K562 (cell line): ENCODE measurements around the gene EPHA2. TPM values are rescaled to one million over a fixed set of nuclear protein-coding genes. Genes with fewer than 3 reads are reported as not detected.
A peak's percentile ranks its signal among the peaks of the same experiment; 100 is the strongest.

Experiments used
- ATAC-seq: fragments of 200-7000 bp; cut with Tn5 transposase; 3 replicates; pipeline ENCODE4 v1.9.1; 2020; ENCODE audit warnings: moderate library complexity
- BruUV-seq: library from RNA; stranded (reverse); fragments of 400-500 nt; replicated peaks from 2 replicates; lab custom pipeline; 2021; lab: Mats Ljungman, UMichigan
- CTCF ChIA-PET: fragments of 300-600 bp; formaldehyde crosslinking; extraction: SDS; loops from one replicate; lab custom pipeline; 2021; ENCODE audit warnings: low intra/inter-chr PET ratio; lab: Yijun Ruan, JAX
- POLR2A ChIA-PET: fragments of 300-600, 350-650 bp; sonication (Branson Sonifier 250); formaldehyde crosslinking; extraction: SDS; loops from one replicate; lab custom pipeline; 2021; ENCODE audit warnings: antibody characterized with exemption, inconsistent platforms; lab: Yijun Ruan, JAX
- DNase-seq, 4 experiments: peaks; one replicate each; pipeline versions ENCODE4 v3.0.0 to v3.0.0-alpha.2; 2011 to 2018; ENCODE audit warnings: low spot score in 3 of 4, mixed read lengths in 3 of 4; ENCODE audit errors: extremely low read depth in 1 of 4
- FAIRE-seq: peaks from 2 replicates; lab custom pipeline; 2011; peaks lifted over from hg19 to GRCh38; lab: Jason Lieb, UNC
- H2AFZ ChIP-seq: 2 replicates; pipeline ENCODE4 v1.6.0; 2011; ENCODE audit warnings: low read depth, low read length, control low read depth, inconsistent platforms
- H3K27ac ChIP-seq: fragments of 200-600 bp; 3 replicates; pipeline ENCODE4 v1.8.0; 2011; ENCODE audit warnings: low read depth, mild to moderate bottlenecking, control low read depth, inconsistent platforms, low read length, moderate library complexity, mixed read lengths; ENCODE audit errors: extremely low read depth
- H3K27me3 ChIP-seq, 2 experiments: fragments of 300-600 bp in 1 of 2; 2 replicates in 1 of 2; 3 replicates in 1 of 2; pipeline versions ENCODE4 v1.6.0 to v1.8.0; 2011; ENCODE audit warnings: inconsistent platforms in 2 of 2, low read length in 2 of 2, mild to moderate bottlenecking in 1 of 2, mixed read lengths in 1 of 2, moderate library complexity in 1 of 2; ENCODE audit not compliant: control insufficient read depth in 2 of 2, insufficient read depth in 2 of 2
- H3K36me3 ChIP-seq: fragments of 300-600 bp; 3 replicates; pipeline ENCODE4 v1.8.0; 2011; ENCODE audit warnings: mild to moderate bottlenecking, low read length, inconsistent platforms; ENCODE audit not compliant: control insufficient read depth, insufficient read depth
- H3K4me1 ChIP-seq, 2 experiments: fragments of 200-600 bp in 1 of 2; replicated peaks in 1 of 2; 2 replicates in 1 of 2; 3 replicates in 1 of 2; pipeline versions ENCODE4 v1.5.1 to v1.8.0; 2011; ENCODE audit warnings: inconsistent platforms in 2 of 2, low read length in 2 of 2, mild to moderate bottlenecking in 1 of 2, mixed read lengths in 1 of 2, moderate library complexity in 1 of 2; ENCODE audit not compliant: control insufficient read depth in 2 of 2, insufficient read depth in 2 of 2
- H3K4me2 ChIP-seq: 2 replicates; pipeline ENCODE4 v1.6.1; 2011; ENCODE audit warnings: low read length, control low read depth, inconsistent platforms, mixed read lengths; ENCODE audit not compliant: insufficient read depth
- H3K4me3 ChIP-seq: fragments of 200-600 bp; sonication (generic), shearing (Covaris generic); 2 replicates; pipeline ENCODE4 v1.5.1; 2016; ENCODE audit warnings: control low read depth, inconsistent platforms
- H3K79me2 ChIP-seq: fragments of 200-600 bp; 3 replicates; pipeline ENCODE4 v1.8.0; 2011; ENCODE audit warnings: low read length, inconsistent platforms; ENCODE audit not compliant: control insufficient read depth, insufficient read depth
- H3K9ac ChIP-seq, 2 experiments: 2 replicates each; pipeline versions ENCODE4 v1.6.0 to v1.6.1; 2011; ENCODE audit warnings: low read depth in 2 of 2, low read length in 2 of 2, control low read depth in 1 of 2, inconsistent platforms in 1 of 2, mild to moderate bottlenecking in 1 of 2, mixed read lengths in 1 of 2; ENCODE audit not compliant: insufficient read depth in 1 of 2
- H3K9me1 ChIP-seq: one replicate; pipeline ENCODE4 v1.6.0; 2011; ENCODE audit warnings: inconsistent platforms, mild to moderate bottlenecking, low read length, moderate library complexity; ENCODE audit not compliant: control insufficient read depth, insufficient read depth
- H3K9me3 ChIP-seq: replicated peaks from 2 replicates; pipeline ENCODE4 v1.5.1; 2011; ENCODE audit warnings: low read depth, low read length, inconsistent platforms; ENCODE audit not compliant: control insufficient read depth, insufficient read depth
- H4K20me1 ChIP-seq: replicated peaks from 2 replicates; pipeline ENCODE4 v1.6.1; 2011; ENCODE audit warnings: low read length, inconsistent platforms, mixed read lengths; ENCODE audit not compliant: control insufficient read depth, insufficient read depth
- ETV6 ChIP-seq, 3 experiments: fragments of 150-350 bp in 1 of 3; sonication (generic) in 1 of 3; formaldehyde crosslinking in 1 of 3; IDR thresholded peaks; 2 replicates each; pipeline versions ENCODE4 v1.6.1 to v1.8.0; 2014 to 2022; ENCODE audit warnings: borderline replicate concordance in 2 of 3, low read depth in 2 of 3, antibody characterized with exemption in 1 of 3, low read length in 1 of 3, mild to moderate bottlenecking in 1 of 3, missing genetic modification reagents in 1 of 3
- NCOA6 ChIP-seq: fragments of 450-650 bp; IDR thresholded peaks from 2 replicates; pipeline ENCODE4 v1.6.1; 2017; ENCODE audit warnings: mild to moderate bottlenecking
- PHF21A ChIP-seq: fragments of 450-650 bp; IDR thresholded peaks from 2 replicates; pipeline ENCODE4 v1.6.1; 2017; ENCODE audit warnings: low read depth, borderline replicate concordance
- PRMT5 ChIP-seq: sonication (generic); formaldehyde crosslinking; IDR thresholded peaks from 2 replicates; pipeline ENCODE4 v1.5.0; 2020; ENCODE audit warnings: missing genetic modification reagents
- RAD51 ChIP-seq: fragments of 450-650 bp; IDR thresholded peaks from 2 replicates; pipeline ENCODE4 v1.7.1; 2016; ENCODE audit warnings: low read depth, mild to moderate bottlenecking, borderline replicate concordance
- ZFP36 ChIP-seq: fragments of 150-350 bp; IDR thresholded peaks from 2 replicates; pipeline ENCODE4 v1.6.1; 2018; ENCODE audit warnings: low read length, low read depth; ENCODE audit not compliant: partially characterized antibody
- ZNF165 ChIP-seq: fragments of 250-450 bp; sonication (Bioruptor Pico); IDR thresholded peaks from 2 replicates; pipeline ENCODE4 v1.4.0; 2020; ENCODE audit warnings: borderline replicate concordance
- ZSCAN29 ChIP-seq: fragments of 450-650 bp; IDR thresholded peaks from 2 replicates; pipeline ENCODE4 v1.6.1; 2017
- WGBS: fragments of 100-300 bp; shearing (Covaris generic); methylation state at CpG from one replicate; pipeline ENCODE4 v1.1.6; 2016; ENCODE audit warnings: low coverage, mixed read lengths; ENCODE audit not compliant: insufficient coverage; ENCODE audit errors: missing lambda C conversion rate; 5-methylcytosine and 5-hydroxymethylcytosine counted together
- in situ Hi-C: fragments of 300-500 bp; cut with MboI; formaldehyde crosslinking; loops from 4 replicates; pipeline ENCODE4 v1.15.0; 2018; ENCODE audit warnings: inconsistent platforms, mixed read lengths
- intact Hi-C: fragments of 100-400 bp; cut with micrococcal nuclease; formaldehyde crosslinking; loops from 2 replicates; pipeline ENCODE4 v1.14.2; 2022
- polyA plus RNA-seq, 8 experiments: library from polyadenylated mRNA; depleted of rRNA in 4 of 8; stranded (reverse) in 5 of 8; unstranded in 3 of 8; fragments of >200 nt; fragmentation: Nextera tagmentation in 2 of 8; fragmentation: Illumina TruSeq in 1 of 8; extraction: Ambion mirVana in 2 of 8; extraction: Trizol in 1 of 8; gene quantifications; 2 replicates each; pipeline versions ENCODE4 v1.2.1 to v1.2.3, GENCODE V29; 2011 to 2014; ENCODE audit warnings: inconsistent platforms in 1 of 8, missing spikeins in 1 of 8
- total RNA-seq, 7 experiments: library from RNA; depleted of rRNA in 6 of 7; stranded (reverse); fragments of >200 nt in 6 of 7; fragmentation: Illumina TruSeq in 2 of 7; extraction: Trizol in 2 of 7; gene quantifications; 2 replicates each; pipeline versions ENCODE4 v1.2.1 to v1.2.3, GENCODE V29; 2011 to 2021; ENCODE audit warnings: low replicate concordance in 1 of 7
- TF ChIP-seq, protein P1 (sequence below): fragments of 450-650 bp; formaldehyde crosslinking; IDR thresholded peaks from 2 replicates; pipeline ENCODE4 v1.4.0; 2020; ENCODE audit warnings: mild to moderate bottlenecking, mixed read lengths
- TF ChIP-seq, protein P2 (sequence below): sonication (generic); formaldehyde crosslinking; IDR thresholded peaks from 2 replicates; pipeline ENCODE4 v1.8.0; 2023; ENCODE audit warnings: missing genetic modification reagents, mild to moderate bottlenecking, borderline replicate concordance
- TF ChIP-seq, protein P3 (sequence below): sonication (generic); formaldehyde crosslinking; IDR thresholded peaks from 2 replicates; pipeline ENCODE4 v1.8.0; 2022; ENCODE audit warnings: missing genetic modification reagents, mild to moderate bottlenecking, borderline replicate concordance

Gene EPHA2
- total and polyA plus RNA-seq, 9 of the 15 experiments (the other 6 are each of a cell fraction or from before 2014, with no cell fraction given) = 0.04 to 0.40 (median 0.07) TPM; not detected in 4

DNA sequence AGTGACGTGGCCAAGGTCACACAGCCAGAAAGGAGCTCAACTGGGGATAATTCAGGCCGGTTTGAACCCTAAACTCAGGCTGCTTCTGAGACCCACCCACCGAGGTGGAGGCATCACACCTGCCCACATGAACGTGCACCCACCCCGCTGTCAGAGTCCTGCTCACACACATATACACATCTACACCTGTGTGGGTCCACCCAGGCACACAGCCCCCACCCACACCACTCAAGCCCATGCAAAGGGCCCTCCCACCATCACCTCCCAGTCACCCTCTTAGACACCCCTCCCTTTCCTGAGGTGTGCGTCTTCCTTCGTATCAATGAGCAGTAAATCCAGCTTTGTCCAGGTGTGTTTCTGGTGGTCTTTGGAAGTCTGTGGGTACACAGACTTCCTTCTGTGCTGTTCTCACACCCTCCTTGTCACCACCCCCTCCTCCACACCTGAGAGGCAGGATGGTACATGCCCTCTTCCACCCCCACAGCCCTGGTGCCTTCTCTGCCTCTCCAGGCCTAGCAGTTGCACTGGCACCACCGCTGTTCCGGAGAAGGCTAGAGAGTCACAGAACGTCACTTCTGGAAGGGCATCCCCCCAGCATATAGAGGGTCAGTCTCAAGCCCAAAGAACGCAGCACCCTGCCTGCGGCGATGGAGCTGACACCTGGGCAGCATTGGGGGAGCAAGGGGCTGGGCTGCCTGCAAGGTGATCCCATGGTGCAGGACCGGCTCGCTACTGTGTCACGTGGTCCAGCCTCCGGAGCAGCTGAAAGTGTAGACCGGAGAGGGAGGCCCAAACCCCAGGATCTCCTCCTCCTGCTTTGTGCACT, 63.6 kb downstream of the EPHA2 start:
- POLR2A ChIA-PET = interaction anchor here (0.6 to 1.1 kb wide), 3 partner anchors 10 to 25 kb away, joined by 3 to 4 read pairs (median 3); no protein-coding TSS in a partner anchor
- BruUV-seq = no TSS peak
- no peak for DNase-seq
- TF ChIP-seq, protein P1, sequence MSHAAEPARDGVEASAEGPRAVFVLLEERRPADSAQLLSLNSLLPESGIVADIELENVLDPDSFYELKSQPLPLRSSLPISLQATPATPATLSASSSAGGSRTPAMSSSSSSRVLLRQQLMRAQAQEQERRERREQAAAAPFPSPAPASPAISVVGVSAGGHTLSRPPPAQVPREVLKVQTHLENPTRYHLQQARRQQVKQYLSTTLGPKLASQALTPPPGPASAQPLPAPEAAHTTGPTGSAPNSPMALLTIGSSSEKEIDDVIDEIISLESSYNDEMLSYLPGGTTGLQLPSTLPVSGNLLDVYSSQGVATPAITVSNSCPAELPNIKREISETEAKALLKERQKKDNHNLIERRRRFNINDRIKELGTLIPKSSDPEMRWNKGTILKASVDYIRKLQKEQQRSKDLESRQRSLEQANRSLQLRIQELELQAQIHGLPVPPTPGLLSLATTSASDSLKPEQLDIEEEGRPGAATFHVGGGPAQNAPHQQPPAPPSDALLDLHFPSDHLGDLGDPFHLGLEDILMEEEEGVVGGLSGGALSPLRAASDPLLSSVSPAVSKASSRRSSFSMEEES = peak; percentile 53
- TF ChIP-seq NCOA6 (no peak), ZFP36 (peak; percentile 40), ZNF165 (no peak), PRMT5 (CRISPR knock-in tag) (0 out of 2 replicates have a peak, but pooled peaks have one; percentile 19), PHF21A (no peak), RAD51 (peak; percentile 82), ETV6 (IDR thresholded peaks at IDR 0.05; ENCODE audit: borderline replicate concordance in 1 of 2, low read depth in 2 of 2, low read length in 1 of 2) (no peak), ETV6 (CRISPR knock-in tag; IDR thresholded peaks at IDR 0.05; ENCODE audit: borderline replicate concordance) (no peak), ZSCAN29 (0 out of 2 replicates have a peak, but pooled peaks have one; percentile 14)
- TF ChIP-seq, protein P2, sequence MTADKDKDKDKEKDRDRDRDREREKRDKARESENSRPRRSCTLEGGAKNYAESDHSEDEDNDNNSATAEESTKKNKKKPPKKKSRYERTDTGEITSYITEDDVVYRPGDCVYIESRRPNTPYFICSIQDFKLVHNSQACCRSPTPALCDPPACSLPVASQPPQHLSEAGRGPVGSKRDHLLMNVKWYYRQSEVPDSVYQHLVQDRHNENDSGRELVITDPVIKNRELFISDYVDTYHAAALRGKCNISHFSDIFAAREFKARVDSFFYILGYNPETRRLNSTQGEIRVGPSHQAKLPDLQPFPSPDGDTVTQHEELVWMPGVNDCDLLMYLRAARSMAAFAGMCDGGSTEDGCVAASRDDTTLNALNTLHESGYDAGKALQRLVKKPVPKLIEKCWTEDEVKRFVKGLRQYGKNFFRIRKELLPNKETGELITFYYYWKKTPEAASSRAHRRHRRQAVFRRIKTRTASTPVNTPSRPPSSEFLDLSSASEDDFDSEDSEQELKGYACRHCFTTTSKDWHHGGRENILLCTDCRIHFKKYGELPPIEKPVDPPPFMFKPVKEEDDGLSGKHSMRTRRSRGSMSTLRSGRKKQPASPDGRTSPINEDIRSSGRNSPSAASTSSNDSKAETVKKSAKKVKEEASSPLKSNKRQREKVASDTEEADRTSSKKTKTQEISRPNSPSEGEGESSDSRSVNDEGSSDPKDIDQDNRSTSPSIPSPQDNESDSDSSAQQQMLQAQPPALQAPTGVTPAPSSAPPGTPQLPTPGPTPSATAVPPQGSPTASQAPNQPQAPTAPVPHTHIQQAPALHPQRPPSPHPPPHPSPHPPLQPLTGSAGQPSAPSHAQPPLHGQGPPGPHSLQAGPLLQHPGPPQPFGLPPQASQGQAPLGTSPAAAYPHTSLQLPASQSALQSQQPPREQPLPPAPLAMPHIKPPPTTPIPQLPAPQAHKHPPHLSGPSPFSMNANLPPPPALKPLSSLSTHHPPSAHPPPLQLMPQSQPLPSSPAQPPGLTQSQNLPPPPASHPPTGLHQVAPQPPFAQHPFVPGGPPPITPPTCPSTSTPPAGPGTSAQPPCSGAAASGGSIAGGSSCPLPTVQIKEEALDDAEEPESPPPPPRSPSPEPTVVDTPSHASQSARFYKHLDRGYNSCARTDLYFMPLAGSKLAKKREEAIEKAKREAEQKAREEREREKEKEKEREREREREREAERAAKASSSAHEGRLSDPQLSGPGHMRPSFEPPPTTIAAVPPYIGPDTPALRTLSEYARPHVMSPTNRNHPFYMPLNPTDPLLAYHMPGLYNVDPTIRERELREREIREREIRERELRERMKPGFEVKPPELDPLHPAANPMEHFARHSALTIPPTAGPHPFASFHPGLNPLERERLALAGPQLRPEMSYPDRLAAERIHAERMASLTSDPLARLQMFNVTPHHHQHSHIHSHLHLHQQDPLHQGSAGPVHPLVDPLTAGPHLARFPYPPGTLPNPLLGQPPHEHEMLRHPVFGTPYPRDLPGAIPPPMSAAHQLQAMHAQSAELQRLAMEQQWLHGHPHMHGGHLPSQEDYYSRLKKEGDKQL = no peak
- TF ChIP-seq, protein P3, sequence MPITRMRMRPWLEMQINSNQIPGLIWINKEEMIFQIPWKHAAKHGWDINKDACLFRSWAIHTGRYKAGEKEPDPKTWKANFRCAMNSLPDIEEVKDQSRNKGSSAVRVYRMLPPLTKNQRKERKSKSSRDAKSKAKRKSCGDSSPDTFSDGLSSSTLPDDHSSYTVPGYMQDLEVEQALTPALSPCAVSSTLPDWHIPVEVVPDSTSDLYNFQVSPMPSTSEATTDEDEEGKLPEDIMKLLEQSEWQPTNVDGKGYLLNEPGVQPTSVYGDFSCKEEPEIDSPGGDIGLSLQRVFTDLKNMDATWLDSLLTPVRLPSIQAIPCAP (CRISPR knock-in tag) = no peak

More for the DNA sequence above, 63.6 kb downstream of the EPHA2 start:
- Histone ChIP-seq H3K9ac (peak overlapping the region in 1 of 2 experiments; percentile 66; a peak in 1 of 4 replicates), H4K20me1 (no peaks in the 10 kb centered on the region), H2AFZ (no peak overlapping the region; the same call in 1 of the 2 replicates), H3K27me3 (peaks cover 8 to 26% of the 10 kb centered on the region in 2 experiments; a peak in 4 of 5 replicates), H3K9me1 (no peaks in the 10 kb centered on the region), H3K36me3 (no peaks in the 10 kb centered on the region), H3K4me1 (peaks cover 10 to 38% of the 10 kb centered on the region in 2 experiments; a peak in 4 of 5 replicates), H3K27ac (no peak overlapping the region), H3K9me3 (no peaks in the 10 kb centered on the region), H3K4me2 (no peak overlapping the region), H3K4me3 (no peak overlapping the region), H3K79me2 (no peaks in the 10 kb centered on the region)
- FAIRE-seq = no peak
- peak; percentile 18; the same call in 1 of the 3 replicates for ATAC-seq
- CTCF ChIA-PET = no interaction called here
- WGBS = 45% methylated on average over 18 of the region's 18 CpGs
- in situ Hi-C loops (no loop called here), intact Hi-C loops (no loop called here)
